OCI-LY7 (cell line): ENCODE measurements around the gene PHF24. TPM values are rescaled to one million over a fixed set of nuclear protein-coding genes. Genes with fewer than 3 reads are reported as not detected.
A peak's percentile ranks its signal among the peaks of the same experiment; 100 is the strongest.

Experiments used
- BruUV-seq: library from RNA; stranded (reverse); fragments of 400-500 nt; replicated peaks from 2 replicates; lab custom pipeline; 2021; lab: Mats Ljungman, UMichigan
- CTCF ChIA-PET: fragments of 300-600 bp; sonication (Branson Sonifier 250); formaldehyde crosslinking; loops from one replicate; lab custom pipeline; 2022; ENCODE audit warnings: antibody characterized with exemption; ENCODE audit not compliant: unreplicated experiment; lab: Charles Lee
- POLR2A ChIA-PET: fragments of 300-600 bp; sonication (Branson Sonifier 250); formaldehyde crosslinking; loops from one replicate; lab custom pipeline; 2022; ENCODE audit warnings: antibody characterized with exemption; lab: Charles Lee
- DNase-seq: peaks from one replicate; pipeline ENCODE4 v3.0.0-alpha.2; 2015; ENCODE audit warnings: low spot score
- H2AFZ ChIP-seq: fragments of 200-600 bp; sonication (generic), shearing (Covaris generic); 2 replicates; pipeline ENCODE4 v1.6.1; 2014; ENCODE audit warnings: mild to moderate bottlenecking, antibody characterized with exemption, low read length, moderate library complexity
- H3K27ac ChIP-seq: fragments of 200-600 bp; sonication (generic); 2 replicates; pipeline ENCODE4 v1.5.1; 2014; ENCODE audit warnings: mixed run types, low read depth, mild to moderate bottlenecking, moderate library complexity, low read length, inconsistent platforms; ENCODE audit not compliant: poor library complexity, severe bottlenecking
- H3K36me3 ChIP-seq: fragments of 200-600 bp; sonication (generic); 2 replicates; pipeline ENCODE4 v1.6.1; 2014; ENCODE audit warnings: mild to moderate bottlenecking, antibody characterized with exemption, low read length, moderate library complexity, mixed read lengths; ENCODE audit not compliant: insufficient read depth
- H3K4me1 ChIP-seq: fragments of 200-600 bp; sonication (generic); 2 replicates; pipeline ENCODE4 v1.5.1; 2014; ENCODE audit warnings: mild to moderate bottlenecking, low read length; ENCODE audit not compliant: insufficient read depth, poor library complexity, severe bottlenecking
- H3K4me2 ChIP-seq: fragments of 200-600 bp; sonication (generic); 2 replicates; pipeline ENCODE4 v1.6.1; 2014; ENCODE audit warnings: mild to moderate bottlenecking, low read length
- H3K4me3 ChIP-seq: fragments of 200-600 bp; sonication (generic); 2 replicates; pipeline ENCODE4 v1.5.1; 2014; ENCODE audit warnings: mild to moderate bottlenecking, low read depth, low read length; ENCODE audit not compliant: poor library complexity, severe bottlenecking
- H3K79me2 ChIP-seq: fragments of 200-600 bp; sonication (generic); 2 replicates; pipeline ENCODE4 v1.6.1; 2016; ENCODE audit warnings: low read depth, mild to moderate bottlenecking, low read length, moderate library complexity, mixed read lengths; ENCODE audit not compliant: insufficient read depth
- H3K9me2 ChIP-seq: fragments of 200-600 bp; sonication (generic); 2 replicates; pipeline ENCODE4 v1.6.1; 2016; ENCODE audit warnings: mild to moderate bottlenecking, low read length, mixed read lengths; ENCODE audit not compliant: insufficient read depth
- H3K9me3 ChIP-seq: fragments of 200-600 bp; sonication (generic); 2 replicates; pipeline ENCODE4 v1.6.1; 2014; ENCODE audit warnings: mild to moderate bottlenecking, mixed run types, low read length, mixed read lengths
- H4K20me1 ChIP-seq: fragments of 200-600 bp; sonication (generic); 2 replicates; pipeline ENCODE4 v1.6.1; 2014; ENCODE audit warnings: mild to moderate bottlenecking, antibody characterized with exemption, low read length, moderate library complexity, mixed read lengths; ENCODE audit not compliant: insufficient read depth
- CTCF ChIP-seq: fragments of 200-600 bp; sonication (generic); conservative IDR thresholded peaks from 2 replicates; pipeline ENCODE4 v1.5.1; 2014; ENCODE audit warnings: mild to moderate bottlenecking, antibody characterized with exemption, low read length, moderate library complexity, mixed read lengths
- EZH2phosphoT487 ChIP-seq: fragments of 200-600 bp; sonication (generic); IDR thresholded peaks from 2 replicates; pipeline ENCODE4 v1.6.1; 2018; ENCODE audit warnings: low read depth, borderline replicate concordance, mild to moderate bottlenecking, mixed run types, antibody characterized with exemption, low read length, moderate library complexity, mixed read lengths
- intact Hi-C: fragments of 100-400 bp; cut with micrococcal nuclease; formaldehyde crosslinking; loops from one replicate; pipeline ENCODE4 v1.10.0; 2022; ENCODE audit not compliant: unreplicated experiment
- total RNA-seq, 2 experiments: library from RNA; depleted of rRNA in 1 of 2; stranded (reverse); fragments of >200 nt in 1 of 2; shearing (Covaris generic) in 1 of 2; gene quantifications; 2 replicates each; pipeline ENCODE4 v1.2.3, GENCODE V29; 2014 to 2022

Gene PHF24
- total RNA-seq, 2 experiments from 2014 or later = not detected

DNA sequence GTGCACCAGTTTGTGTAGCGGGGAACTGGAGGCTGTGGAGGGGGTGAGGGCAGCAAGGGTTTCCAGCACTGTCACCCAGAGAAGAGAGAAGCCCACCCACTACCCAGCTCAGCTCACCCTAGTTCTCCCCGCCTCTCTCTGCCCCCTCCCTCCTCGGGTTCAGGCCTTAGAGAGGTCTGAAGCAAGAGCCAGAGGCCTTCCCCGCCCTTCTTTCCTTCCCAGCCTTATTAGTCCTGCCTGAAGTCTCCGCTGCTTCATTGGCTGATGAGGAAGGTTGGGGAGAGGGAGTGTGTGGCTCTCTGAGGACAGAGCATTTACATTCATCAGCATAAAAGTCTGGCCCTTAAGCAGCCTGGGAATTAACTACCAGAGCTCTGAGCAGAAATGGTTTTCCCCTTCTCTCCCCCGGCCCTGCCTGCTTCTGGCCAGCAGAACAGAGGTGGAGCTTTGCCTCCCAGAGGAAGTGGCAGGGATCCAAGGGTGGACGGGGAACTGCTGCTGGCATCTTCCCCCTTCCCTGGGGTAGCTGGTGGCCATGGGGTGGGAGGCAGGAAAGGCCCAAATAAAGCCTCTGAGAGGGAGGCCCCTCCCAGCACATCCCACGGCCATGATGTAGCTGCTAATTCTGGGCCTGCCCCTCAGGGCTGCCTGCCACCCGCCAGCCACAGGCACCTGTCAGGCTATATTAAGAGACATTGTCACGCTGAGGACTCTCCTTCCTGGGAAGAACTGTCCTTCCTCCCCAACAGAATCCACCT is 35.6 kb downstream of the PHF24 start:
- no TSS peak for BruUV-seq
- intact Hi-C loops = no loop called here
- no peak overlapping the region for H3K4me2 ChIP-seq

GRCh38 chr9:34994260-34994899 is 36.3 kb downstream of the PHF24 start:
- Histone ChIP-seq H4K20me1 (no peaks in the 10 kb centered on the region), H3K4me3 (no peak overlapping the region), H3K4me2 (no peak overlapping the region), H3K36me3 (peaks cover 3% of the 10 kb centered on the region; the same call in 1 of the 2 replicates), H2AFZ (no peak overlapping the region), H3K4me1 (peaks cover 17% of the 10 kb centered on the region), H3K27ac (no peak overlapping the region), H3K79me2 (no peaks in the 10 kb centered on the region), H3K9me3 (no peaks in the 10 kb centered on the region), H3K9me2 (no peaks in the 10 kb centered on the region)
- intact Hi-C loops = no loop called here
- ChIA-PET CTCF (interaction anchor here (1.5 kb wide), 1 partner anchor 95 kb away, joined by 8 read pairs; no protein-coding TSS in a partner anchor), POLR2A (interaction anchor here (0.6 to 1.1 kb wide), 2 partner anchors 10 to 47 kb away, joined by 3 read pairs; no protein-coding TSS in a partner anchor)
- no TSS peak for BruUV-seq
- DNase-seq = no peak
- TF ChIP-seq CTCF (peak; percentile 78), EZH2phosphoT487 (no peak)

More for the DNA sequence above, 35.6 kb downstream of the PHF24 start:
- H2AFZ ChIP-seq = no peak overlapping the region
- CTCF ChIA-PET = interaction anchor here (1.5 kb wide), 1 partner anchor 94 kb away, joined by 8 read pairs; no protein-coding TSS in a partner anchor
- DNase-seq = no peak
- peaks cover 3% of the 10 kb centered on the region; the same call in 1 of the 2 replicates for H3K36me3 ChIP-seq
- H3K9me3 ChIP-seq = no peaks in the 10 kb centered on the region
- no peaks in the 10 kb centered on the region for H3K9me2 ChIP-seq
- POLR2A ChIA-PET = no interaction called here
- TF ChIP-seq CTCF (no peak), EZH2phosphoT487 (no peak)
- H3K79me2 ChIP-seq = no peaks in the 10 kb centered on the region
- H3K4me1 ChIP-seq = peaks cover 19% of the 10 kb centered on the region
- no peak overlapping the region for H3K27ac ChIP-seq
- H4K20me1 ChIP-seq = no peaks in the 10 kb centered on the region
- no peak overlapping the region for H3K4me3 ChIP-seq
